GM19351 (cell line): ENCODE results near the gene TIMM17A.
A peak's percentile ranks its signal among the peaks of the same experiment; 100 is the strongest.

Experiments
- ATAC-seq: cut with Tn5 transposase; IDR thresholded peaks from one replicate; pipeline ENCODE4 v1.9.1; 2021; ENCODE audit warnings: mild to moderate bottlenecking, moderate library complexity; ENCODE audit not compliant: unreplicated experiment

Gene TIMM17A

DNA sequence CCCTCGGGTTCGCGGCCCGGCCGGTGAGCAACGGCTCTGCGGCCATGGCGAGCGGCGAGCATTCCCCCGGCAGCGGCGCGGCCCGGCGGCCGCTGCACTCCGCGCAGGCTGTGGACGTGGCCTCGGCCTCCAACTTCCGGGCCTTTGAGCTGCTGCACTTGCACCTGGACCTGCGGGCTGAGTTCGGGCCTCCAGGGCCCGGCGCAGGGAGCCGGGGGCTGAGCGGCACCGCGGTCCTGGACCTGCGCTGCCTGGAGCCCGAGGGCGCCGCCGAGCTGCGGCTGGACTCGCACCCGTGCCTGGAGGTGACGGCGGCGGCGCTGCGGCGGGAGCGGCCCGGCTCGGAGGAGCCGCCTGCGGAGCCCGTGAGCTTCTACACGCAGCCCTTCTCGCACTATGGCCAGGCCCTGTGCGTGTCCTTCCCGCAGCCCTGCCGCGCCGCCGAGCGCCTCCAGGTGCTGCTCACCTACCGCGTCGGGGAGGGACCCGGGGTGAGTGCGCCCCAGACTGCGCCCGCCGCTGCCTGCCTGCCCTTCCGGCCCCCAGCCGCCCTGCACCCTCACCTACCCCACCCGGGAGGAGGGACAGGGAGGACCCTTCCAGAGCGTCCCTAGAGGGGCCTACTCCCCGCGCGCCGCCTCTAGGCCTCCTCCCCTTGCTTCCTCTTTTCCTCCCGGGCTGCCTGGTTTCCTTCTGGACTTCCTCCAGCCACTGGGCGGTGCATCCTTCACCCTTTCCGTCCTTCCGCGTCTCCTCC lies 27.5 kb downstream of the TIMM17A start, which contains the start of gene RNPEP:
Gene RNPEP, plus strand, starts transcription at position 26 of the 757 bp plus-strand sequence. Its CDS starts 19 bp downstream, at position 45.
- peak; percentile 72 for ATAC-seq

DNA sequence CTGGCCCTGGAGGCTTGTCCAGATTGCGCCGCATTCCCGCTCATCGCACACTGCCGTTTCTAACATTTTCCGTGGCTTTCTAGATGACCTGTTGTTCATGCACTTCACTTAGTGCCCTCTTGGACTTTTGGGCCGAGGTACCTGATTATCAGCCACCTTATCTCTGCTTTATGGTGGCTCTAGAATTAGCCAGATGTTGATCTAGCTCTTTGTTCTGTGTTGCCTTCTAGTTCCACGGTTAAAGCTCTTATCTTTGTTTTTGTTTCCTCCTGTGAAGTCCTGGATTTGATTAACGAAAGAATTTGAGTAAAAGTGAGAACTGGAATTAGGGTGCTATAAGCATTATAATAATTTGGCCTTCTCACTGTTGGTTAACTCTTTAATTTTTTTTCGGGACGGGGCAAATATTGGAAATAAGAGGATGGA lies 28.1 kb downstream of the TIMM17A start:
- no peak for ATAC-seq

DNA sequence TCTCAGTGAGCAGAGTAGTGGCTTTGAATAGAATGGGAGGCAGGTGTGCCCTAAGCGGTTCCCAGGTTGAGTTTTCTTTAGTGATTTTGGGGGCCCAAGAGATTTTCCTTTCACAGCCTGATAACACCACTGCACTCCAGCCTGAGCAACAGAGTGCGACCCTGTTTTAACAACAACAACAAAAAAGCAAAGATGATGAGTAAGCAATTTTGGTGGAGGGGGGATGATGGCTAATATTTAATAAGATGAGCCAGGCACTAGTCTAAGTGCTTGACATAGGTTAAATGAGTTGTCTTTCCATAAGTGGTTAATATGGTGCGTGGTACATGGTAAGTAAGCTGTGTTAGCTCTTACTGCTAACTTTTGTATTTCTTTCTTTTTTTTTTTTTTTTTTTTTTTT lies 29.1 kb downstream of the TIMM17A start:
- ATAC-seq, result no peak

DNA sequence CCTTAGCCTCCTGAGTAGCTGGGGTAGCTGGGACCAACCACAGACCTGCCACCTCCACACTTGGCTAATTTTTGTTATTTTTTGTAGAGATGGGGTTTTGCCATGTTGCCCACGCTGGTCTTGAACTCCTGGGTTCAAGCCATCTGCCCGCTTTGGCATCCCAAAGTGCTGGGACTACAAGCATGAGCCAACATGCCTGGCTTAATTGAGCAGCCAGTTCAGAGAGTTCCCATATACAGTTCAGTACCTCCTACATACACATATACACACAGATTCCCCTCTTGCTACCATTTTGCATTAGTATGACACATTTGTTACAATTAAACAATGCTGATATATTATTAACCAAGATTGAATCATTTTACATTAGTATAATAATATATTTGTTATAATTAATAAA lies 30.1 kb downstream of the TIMM17A start:
- no peak for ATAC-seq

DNA sequence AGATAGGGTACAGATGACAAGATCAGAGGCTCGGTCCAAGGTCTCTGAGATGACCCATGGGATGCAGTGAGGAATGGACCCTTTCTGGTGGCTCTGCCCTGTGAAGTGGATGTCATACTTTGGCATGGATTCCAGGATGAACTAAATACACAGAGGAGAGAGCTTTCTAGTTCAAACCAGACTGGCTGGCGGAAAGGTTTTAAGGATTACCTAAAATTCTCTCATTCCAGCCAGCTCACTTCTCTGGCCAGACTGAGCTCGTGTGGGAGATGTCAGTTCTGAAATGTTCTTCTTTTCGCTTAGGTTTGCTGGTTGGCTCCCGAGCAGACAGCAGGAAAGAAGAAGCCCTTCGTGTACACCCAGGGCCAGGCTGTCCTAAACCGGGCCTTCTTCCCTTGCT lies 33.3 kb downstream of the TIMM17A start:
- no peak for ATAC-seq

DNA sequence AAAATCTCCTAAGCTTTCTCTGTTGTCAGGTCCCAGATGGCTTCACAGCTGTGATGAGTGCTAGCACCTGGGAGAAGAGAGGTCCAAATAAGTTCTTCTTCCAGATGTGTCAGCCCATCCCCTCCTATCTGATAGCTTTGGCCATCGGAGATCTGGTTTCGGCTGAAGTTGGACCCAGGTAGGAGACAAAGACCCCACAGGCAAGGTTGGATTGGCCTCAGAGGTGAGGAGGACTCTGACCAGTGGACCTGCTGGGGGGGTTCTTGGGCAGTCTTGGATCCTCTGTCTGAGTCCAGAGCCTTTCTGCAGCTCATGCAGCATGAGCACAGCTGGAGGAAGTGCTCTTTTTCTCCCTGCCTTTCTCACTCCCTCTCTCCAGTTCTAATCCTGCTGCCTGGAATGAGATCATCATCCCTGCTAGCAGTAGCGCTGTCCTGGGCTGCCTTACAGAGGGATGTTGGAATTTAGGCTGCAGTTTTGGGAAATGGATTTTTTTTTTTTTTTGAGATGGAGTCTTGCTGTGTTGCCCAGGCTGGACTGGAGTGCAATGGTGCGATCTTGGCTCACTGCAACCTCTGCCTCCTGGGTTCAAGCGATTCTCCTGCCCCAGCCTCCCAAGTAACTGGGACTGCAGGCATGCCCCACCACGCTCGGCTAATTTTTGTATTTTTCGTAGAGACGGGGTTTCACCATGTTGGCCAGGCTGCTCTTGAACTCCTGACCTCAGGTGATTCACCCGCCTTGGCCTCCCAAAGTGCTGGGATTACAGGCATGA lies 34.2 kb downstream of the TIMM17A start:
- no peak for ATAC-seq

DNA sequence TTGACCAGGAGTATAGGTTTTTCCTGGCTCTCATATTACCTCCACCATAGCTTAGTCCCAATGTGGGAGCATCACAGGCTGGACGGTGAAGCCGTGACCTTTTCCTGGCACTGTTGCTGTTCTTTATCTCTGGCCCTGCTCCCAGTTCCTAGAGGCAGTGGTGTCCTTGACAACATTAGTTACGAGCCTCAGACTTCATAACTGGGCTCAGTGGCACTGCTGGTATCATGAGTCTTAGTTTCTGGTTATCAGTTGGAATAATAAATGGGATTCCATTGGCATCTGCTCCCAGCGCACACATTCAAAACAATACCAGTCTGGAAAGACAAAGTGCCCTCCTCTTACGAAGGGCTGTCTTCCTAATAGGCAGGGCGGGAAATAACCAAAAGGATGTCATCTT lies 35.1 kb downstream of the TIMM17A start:
- no peak for ATAC-seq

DNA sequence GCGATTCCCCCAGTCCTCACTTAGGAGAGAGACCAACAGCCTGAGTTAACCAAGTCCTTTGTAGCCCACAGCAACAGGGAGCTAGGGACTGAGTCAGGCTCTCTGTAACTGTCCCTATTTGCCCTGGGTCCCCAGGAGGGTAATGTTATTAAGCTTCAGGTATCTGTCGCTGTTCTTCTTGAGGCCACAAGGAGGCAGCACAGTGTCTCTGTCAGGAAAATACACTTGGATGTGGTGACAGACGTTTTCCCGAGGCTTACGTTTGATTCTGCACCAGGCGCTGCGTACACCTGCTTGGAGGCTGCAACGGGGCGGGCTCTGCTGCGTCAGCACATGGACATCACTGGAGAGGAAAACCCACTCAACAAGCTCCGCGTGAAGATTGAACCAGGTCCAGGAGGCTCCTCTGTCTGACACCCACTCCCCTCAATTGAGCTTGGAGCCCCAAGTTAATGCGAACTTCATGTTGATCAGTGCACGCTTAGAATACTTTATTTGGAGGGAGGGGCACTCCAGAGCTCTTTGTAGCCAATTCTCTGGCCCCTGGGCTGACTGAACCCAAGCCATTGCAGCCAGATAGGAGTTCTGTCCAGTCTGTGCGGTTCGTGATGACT lies 44.4 kb downstream of the TIMM17A start:
- ATAC-seq, result no peak

DNA sequence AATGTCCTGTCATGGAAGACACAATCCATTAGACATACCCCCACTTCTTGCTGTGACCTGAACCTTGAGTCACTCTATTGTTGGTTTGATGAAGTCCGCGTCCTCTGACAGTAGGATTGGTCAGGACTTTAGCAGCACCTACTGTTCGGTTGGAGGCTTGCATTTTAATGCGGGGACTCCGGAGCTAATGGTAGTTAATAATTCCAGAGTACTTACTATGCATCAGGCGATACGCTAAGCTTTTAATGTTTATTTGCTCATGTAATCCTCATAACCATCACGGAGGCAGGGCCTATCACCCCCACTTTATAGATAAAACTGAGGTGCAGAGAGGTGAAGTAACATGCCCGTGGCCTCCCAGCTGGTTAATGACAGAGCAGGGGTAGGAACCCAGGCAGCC lies 47.2 kb downstream of the TIMM17A start:
- ATAC-seq, result no peak

DNA sequence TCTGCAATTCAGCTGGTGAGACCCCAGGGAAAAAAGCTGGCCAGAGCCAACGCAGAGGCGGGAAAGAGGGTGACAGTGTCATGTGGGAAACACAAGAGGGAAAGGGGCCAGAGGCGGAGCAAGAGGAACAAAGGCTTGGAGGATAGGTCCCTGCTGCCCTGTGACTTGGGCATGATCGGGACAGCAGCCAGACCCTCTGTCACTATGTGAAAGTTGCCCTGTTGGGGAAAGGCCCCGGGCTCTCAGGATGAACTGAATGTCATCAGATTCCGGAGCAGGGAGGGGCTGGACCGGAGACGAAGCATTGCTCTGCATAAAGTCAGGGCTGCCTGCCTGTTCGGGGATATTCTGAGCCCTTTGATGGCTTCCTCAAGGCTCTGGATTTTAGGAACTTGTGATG lies 49.4 kb downstream of the TIMM17A start:
- ATAC-seq, result no peak

DNA sequence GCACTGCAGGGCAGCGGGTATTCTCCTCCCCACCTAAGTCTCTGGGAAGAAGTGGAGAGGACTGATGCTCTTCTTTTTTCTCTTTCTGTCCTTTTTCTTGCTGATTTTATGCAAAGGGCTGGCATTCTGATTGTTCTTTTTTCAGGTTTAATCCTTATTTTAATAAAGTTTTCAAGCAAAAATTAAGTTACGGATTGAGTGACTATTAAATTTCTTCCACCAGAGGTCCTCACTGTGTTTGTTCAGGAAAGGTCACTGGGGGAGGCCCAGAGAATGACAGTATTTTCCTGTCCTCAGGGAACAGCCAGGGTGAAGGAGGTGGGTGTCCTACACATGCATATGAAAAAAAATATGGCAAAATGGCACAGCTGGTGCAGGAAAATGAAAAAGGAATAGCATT lies 50.7 kb downstream of the TIMM17A start:
- ATAC-seq, result no peak

DNA sequence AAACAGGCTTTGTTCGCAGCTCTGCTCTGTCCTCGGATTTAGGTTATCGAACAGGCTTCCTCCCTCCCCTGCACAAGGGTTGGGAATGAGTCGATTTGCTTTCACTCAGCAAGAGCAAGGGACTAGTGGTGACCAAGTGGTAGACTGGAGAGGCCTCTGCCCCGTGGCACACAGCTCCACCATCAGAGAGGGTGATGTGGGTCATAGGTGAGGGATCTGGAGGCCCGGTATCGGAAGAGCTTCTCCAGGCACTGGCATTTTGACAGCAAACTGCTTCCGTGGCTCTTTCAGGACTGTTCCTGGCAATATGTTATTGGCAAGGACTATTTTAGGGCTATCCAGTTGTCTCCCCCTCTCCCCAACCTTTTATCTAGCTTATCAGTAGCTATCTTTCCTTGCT lies 52.0 kb downstream of the TIMM17A start:
- no peak for ATAC-seq

DNA sequence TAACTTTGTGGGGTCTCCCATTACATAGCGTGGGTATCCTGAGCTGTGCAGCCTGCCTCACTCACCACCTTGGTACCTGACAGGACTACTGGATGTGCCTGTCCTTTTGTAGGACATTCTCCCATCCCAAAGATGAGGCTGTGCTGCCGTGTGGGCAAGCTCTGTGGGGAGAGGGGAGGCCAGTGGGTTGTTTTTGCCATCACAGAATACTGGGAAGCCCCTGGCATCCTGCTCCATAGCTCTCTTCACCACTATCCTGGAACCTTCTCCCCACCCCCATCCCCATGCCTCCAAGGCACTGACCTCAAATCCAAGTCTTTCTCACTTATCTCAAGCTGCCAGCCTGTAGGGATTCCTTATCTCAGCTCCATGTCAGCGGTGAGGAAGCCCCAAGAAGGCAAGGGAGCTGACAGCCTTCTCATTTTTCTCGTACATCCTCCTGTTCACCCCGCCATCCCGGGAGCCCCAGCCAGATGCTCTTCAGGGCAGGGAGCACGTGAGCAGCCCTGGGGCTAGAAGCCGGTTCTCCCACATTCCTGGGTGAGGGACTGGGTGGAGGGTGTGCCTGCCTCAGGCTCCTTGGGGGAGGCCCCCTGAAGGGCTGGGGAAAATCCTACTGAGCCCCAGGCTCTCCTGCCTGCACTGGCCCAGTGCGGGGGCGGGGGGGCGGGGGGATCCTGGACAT lies 52.6 kb downstream of the TIMM17A start:
- ATAC-seq, result no peak

DNA sequence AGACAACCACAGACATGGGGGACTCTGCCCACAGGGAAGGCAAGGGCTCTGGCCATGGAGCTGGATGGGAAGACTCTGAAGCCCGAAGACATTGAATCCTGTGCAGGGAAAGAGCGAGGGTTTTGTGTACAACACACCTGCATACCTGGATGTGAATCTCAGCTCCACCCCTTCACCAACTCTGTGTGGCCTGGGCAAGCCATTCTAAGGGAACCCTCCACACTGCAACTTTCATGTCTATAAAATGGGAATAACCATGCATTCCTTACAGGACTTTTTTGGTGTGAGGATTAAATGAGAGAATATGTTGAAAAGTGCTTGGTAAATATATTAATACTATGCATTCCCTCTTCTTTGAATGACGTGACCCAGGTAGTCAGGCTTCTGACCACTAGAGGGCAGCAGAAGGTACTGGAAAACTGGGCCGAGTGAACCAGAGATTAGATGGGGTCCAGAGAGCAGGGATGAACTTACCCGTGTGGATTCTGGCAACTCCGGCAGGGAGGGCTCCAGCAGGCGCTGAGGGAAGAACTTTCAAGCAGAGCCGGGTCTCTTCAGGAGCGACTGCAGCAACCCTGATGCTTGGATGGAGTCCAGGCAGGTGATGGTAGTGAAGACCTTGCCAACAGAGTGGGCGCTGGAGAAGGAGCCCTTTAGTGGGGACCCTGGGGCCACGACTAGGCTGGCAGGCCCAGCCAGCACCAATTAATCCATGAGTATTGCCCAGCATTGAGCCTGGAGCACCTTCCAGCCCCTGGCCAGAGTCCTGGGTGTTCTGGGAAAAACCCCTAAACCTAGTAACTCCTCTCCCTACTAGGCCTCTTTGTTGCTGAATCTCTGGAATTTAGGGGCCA lies 54.2 kb downstream of the TIMM17A start:
- ATAC-seq, result peak; percentile 50

DNA sequence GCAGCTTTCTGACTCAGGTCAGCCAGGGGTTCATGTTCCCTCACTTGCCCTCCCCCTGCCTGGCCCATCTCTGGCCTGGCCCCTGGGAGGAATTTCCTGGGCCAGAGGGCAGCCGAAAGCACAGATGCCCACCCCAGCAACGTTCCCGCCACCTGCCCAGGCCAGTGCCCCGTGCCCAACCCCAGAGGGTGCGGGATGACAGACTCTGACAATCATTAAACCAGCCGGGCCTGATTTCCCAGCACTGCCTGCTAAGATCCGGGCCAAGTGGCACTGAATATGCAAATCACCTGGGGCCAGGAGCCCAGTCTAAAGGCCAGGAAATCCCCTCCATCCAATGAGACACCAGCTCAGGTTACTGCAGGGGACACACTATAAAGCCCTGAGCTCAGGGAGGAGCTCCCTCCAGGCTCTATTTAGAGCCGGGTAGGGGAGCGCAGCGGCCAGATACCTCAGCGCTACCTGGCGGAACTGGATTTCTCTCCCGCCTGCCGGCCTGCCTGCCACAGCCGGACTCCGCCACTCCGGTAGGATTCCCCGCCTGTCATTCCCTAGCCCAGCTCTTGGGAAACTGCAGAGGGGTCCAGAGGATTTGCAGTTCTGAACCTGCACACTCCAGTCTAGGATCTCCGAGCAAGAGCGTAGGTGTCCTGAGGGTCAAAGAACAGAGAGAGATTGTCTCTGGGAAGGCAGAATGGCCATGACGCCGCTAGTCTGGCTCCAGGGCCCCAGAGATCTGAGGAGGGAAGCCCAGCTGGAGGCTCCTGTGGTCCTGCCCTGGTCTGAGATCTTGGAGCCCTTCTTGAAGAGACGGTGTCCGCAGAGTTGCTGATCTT lies 55.1 kb downstream of the TIMM17A start, which contains the start of gene ELF3:
Gene ELF3, plus strand, starts transcription at position 408 of the 836 bp plus-strand sequence. CDS start 550 bp downstream, outside the sequence.
- peak; percentile 77 for ATAC-seq

DNA sequence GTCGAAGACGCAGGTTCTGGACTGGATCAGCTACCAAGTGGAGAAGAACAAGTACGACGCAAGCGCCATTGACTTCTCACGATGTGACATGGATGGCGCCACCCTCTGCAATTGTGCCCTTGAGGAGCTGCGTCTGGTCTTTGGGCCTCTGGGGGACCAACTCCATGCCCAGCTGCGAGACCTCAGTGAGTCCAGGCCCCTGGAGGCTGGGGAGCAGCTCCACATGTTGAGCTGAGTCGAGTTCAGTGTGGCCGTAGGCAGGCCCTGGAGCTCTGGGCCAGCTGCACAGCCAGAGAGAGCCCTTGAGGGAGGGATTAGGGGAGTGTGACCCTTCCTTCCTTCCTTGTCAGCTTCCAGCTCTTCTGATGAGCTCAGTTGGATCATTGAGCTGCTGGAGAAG lies 56.7 kb downstream of the TIMM17A start:
- no peak for ATAC-seq

DNA sequence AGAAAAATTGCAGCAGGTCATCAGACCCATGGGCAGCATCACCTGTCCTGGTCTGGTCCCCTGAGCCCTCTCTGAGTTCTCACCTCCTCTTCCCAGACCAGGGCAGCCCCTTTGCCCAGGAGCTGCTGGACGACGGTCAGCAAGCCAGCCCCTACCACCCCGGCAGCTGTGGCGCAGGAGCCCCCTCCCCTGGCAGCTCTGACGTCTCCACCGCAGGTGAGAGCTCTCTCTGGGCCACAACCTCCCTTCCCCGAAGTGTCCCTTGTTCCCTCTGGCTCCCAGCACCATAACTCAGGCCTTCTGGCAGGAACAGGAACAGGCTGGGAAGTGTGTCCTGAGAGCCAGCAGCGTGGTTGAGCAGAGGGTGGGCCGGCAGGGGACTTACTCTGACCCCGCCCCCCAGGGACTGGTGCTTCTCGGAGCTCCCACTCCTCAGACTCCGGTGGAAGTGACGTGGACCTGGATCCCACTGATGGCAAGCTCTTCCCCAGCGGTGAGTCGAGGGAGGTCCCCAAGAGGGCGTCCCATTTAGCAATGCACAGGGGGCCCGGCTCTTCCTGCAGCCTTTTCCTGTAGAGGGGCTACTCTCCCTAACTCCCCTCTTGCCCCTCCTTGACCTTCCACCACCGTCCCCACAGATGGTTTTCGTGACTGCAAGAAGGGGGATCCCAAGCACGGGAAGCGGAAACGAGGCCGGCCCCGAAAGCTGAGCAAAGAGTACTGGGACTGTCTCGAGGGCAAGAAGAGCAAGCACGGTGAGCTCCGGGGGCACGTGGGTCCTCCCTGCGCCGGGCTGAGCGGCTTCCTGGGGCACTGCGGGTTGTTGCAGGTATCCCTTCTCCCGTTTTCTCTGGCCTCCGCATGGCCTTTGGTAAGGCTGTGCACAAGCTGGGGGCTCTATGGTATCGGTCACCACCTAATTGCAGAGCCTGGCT lies 57.5 kb downstream of the TIMM17A start:
- ATAC-seq, result no peak

DNA sequence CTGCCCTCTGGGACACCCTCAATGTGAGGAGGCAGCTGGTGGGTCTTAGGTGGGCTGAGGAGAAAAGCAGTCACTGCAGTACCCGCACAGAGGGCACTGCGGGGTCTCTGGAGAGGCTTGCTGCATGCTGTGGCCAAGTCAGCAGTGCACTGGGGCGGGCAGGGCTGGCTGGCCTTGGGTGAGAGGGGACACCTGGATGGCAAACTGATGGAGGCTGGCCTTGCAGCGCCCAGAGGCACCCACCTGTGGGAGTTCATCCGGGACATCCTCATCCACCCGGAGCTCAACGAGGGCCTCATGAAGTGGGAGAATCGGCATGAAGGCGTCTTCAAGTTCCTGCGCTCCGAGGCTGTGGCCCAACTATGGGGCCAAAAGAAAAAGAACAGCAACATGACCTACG lies 58.3 kb downstream of the TIMM17A start:
- no peak for ATAC-seq
